ENCODE measurements around the gene KCNN3. TPM values are rescaled to one million over a fixed set of nuclear protein-coding genes. Genes with fewer than 3 reads are reported as not detected.

KCNN3 gene
- polyA plus RNA-seq, 1 donor from 2014 or later: 2.2 TPM

- no peaks in the 10 kb centered on the region for H4K20me1 ChIP-seq (ENCODE audit: insufficient read depth)
- H3K9me3 ChIP-seq (ENCODE audit: low read length): no peaks in the 10 kb centered on the region
- TF ChIP-seq MXI1 (conservative IDR thresholded peaks at IDR 0.05; ENCODE audit: poor library complexity, severe bottlenecking) (no peak), REST (IDR thresholded peaks at IDR 0.05; ENCODE audit: borderline replicate concordance) (no peak), EZH2 (IDR thresholded peaks at IDR 0.05; ENCODE audit: borderline replicate concordance, insufficient read depth, low read length, poor library complexity, severe bottlenecking) (no peak)
- TF ChIP-seq, protein P1, sequence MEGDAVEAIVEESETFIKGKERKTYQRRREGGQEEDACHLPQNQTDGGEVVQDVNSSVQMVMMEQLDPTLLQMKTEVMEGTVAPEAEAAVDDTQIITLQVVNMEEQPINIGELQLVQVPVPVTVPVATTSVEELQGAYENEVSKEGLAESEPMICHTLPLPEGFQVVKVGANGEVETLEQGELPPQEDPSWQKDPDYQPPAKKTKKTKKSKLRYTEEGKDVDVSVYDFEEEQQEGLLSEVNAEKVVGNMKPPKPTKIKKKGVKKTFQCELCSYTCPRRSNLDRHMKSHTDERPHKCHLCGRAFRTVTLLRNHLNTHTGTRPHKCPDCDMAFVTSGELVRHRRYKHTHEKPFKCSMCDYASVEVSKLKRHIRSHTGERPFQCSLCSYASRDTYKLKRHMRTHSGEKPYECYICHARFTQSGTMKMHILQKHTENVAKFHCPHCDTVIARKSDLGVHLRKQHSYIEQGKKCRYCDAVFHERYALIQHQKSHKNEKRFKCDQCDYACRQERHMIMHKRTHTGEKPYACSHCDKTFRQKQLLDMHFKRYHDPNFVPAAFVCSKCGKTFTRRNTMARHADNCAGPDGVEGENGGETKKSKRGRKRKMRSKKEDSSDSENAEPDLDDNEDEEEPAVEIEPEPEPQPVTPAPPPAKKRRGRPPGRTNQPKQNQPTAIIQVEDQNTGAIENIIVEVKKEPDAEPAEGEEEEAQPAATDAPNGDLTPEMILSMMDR (IDR thresholded peaks at IDR 0.05; ENCODE audit: poor library complexity, severe bottlenecking): no peak
- no peaks in the 10 kb centered on the region for H3K36me3 ChIP-seq (ENCODE audit: insufficient read depth, low read length)
- no peak overlapping the region for H3K4me2 ChIP-seq (ENCODE audit: low read length)
- no peaks in the 10 kb centered on the region for H3K9me2 ChIP-seq (ENCODE audit: insufficient read depth, low read length)
- H3K27ac ChIP-seq (ENCODE audit: low read length): no peak overlapping the region
- no peak overlapping the region for H3K9ac ChIP-seq (ENCODE audit: low read length)
- H2AFZ ChIP-seq (ENCODE audit: low read depth, low read length): no peak overlapping the region
- H3K79me2 ChIP-seq (replicated peaks; ENCODE audit: insufficient read depth, low read length): no peaks in the 10 kb centered on the region
- H3F3A ChIP-seq (ENCODE audit: insufficient read depth, low read length, poor library complexity, severe bottlenecking): no peaks in the 10 kb centered on the region
- H3K27me3 ChIP-seq (ENCODE audit: insufficient read depth, low read depth, low read length): no peaks in the 10 kb centered on the region
- H3K4me3 ChIP-seq (ENCODE audit: low read length): no peak overlapping the region
Measured at GRCh38 chr1:154822233-154822632, 47.8 kb downstream of the KCNN3 start.

- Histone ChIP-seq H3K27me3 (ENCODE audit: insufficient read depth, low read depth, low read length) (no peaks in the 10 kb centered on the region), H3K79me2 (replicated peaks; ENCODE audit: insufficient read depth, low read length) (no peaks in the 10 kb centered on the region), H3K4me3 (ENCODE audit: low read length) (no peak overlapping the region), H3K4me2 (ENCODE audit: low read length) (no peak overlapping the region), H3K27ac (ENCODE audit: low read length) (no peak overlapping the region), H4K20me1 (ENCODE audit: insufficient read depth) (no peaks in the 10 kb centered on the region), H2AFZ (ENCODE audit: low read depth, low read length) (no peak overlapping the region), H3K9me3 (ENCODE audit: low read length) (no peaks in the 10 kb centered on the region), H3K36me3 (ENCODE audit: insufficient read depth, low read length) (no peaks in the 10 kb centered on the region), H3F3A (ENCODE audit: insufficient read depth, low read length, poor library complexity, severe bottlenecking) (no peaks in the 10 kb centered on the region), H3K9ac (ENCODE audit: low read length) (no peak overlapping the region), H3K9me2 (ENCODE audit: insufficient read depth, low read length) (no peaks in the 10 kb centered on the region)
- TF ChIP-seq MXI1 (conservative IDR thresholded peaks at IDR 0.05; ENCODE audit: poor library complexity, severe bottlenecking): no peak
- TF ChIP-seq POLR2AphosphoS5 (IDR thresholded peaks at IDR 0.05): no peak
Measured at GRCh38 chr1:154821083-154821482, 49.0 kb downstream of the KCNN3 start.

DNA sequence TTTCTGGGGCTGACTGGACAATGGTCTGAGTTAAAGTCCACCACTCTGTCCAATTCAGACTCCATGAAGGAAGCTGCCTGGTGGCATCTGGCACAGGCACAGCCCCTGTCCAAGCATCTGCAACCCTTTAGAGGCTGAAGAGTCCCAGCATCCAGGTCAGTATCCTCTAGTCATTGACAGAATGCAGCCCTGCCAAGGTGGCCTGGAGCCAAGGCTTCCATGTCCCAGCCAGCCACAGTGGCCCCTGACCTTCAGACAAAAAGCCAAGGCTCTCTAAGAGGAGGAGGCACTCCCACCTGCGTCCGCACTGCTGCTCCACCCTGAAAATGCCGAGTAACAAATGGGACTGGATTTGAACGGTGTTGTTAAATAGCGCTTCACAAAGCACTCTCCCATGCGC is 49.4 kb downstream of the KCNN3 start:
- TF ChIP-seq EP300 (conservative IDR thresholded peaks at IDR 0.05; ENCODE audit: poor library complexity, severe bottlenecking): no peak
- TF ChIP-seq EZH2 (IDR thresholded peaks at IDR 0.05; ENCODE audit: borderline replicate concordance, insufficient read depth, low read length, poor library complexity, severe bottlenecking): no peak
- TF ChIP-seq, protein P1 (IDR thresholded peaks at IDR 0.05; ENCODE audit: poor library complexity, severe bottlenecking): no peak
- no peak for TF ChIP-seq MXI1 (conservative IDR thresholded peaks at IDR 0.05; ENCODE audit: poor library complexity, severe bottlenecking)
- TF ChIP-seq TAF1 (IDR thresholded peaks at IDR 0.05; ENCODE audit: low read depth): no peak
- no peak for TF ChIP-seq POLR2AphosphoS5 (IDR thresholded peaks at IDR 0.05)
- no peak for TF ChIP-seq SMC3 (conservative IDR thresholded peaks at IDR 0.05; ENCODE audit: poor library complexity)
- no peak for TF ChIP-seq REST (IDR thresholded peaks at IDR 0.05; ENCODE audit: borderline replicate concordance)
- TF ChIP-seq RAD21 (conservative IDR thresholded peaks at IDR 0.05): no peak
- no peaks in the 10 kb centered on the region for H3F3A ChIP-seq (ENCODE audit: insufficient read depth, low read length, poor library complexity, severe bottlenecking)
- no peak overlapping the region for H2AFZ ChIP-seq (ENCODE audit: low read depth, low read length)
- no peaks in the 10 kb centered on the region for H3K9me3 ChIP-seq (ENCODE audit: low read length)
- H3K4me2 ChIP-seq (ENCODE audit: low read length): no peak overlapping the region
- H3K4me3 ChIP-seq (ENCODE audit: low read length): no peak overlapping the region
- H3K9me2 ChIP-seq (ENCODE audit: insufficient read depth, low read length): no peaks in the 10 kb centered on the region
- H3K36me3 ChIP-seq (ENCODE audit: insufficient read depth, low read length): no peaks in the 10 kb centered on the region
- H3K27me3 ChIP-seq (ENCODE audit: insufficient read depth, low read depth, low read length): no peaks in the 10 kb centered on the region
- H3K79me2 ChIP-seq (replicated peaks; ENCODE audit: insufficient read depth, low read length): no peaks in the 10 kb centered on the region
- no peak overlapping the region for H3K9ac ChIP-seq (ENCODE audit: low read length)
- H3K27ac ChIP-seq (ENCODE audit: low read length): no peak overlapping the region
- no peaks in the 10 kb centered on the region for H4K20me1 ChIP-seq (ENCODE audit: insufficient read depth)
